Hepatocyte (in vitro differentiated cells): Measurements from ENCODE around the gene PLA2G4E.

Source experiments
- CTCF ChIP-seq: fragments of 200-600 bp; sonication (generic); IDR thresholded peaks from 2 replicates; pipeline ENCODE4 v1.5.1; 2016; ENCODE audit warnings: antibody characterized with exemption, mild to moderate bottlenecking; ENCODE audit not compliant: poor library complexity
- EZH2 ChIP-seq: fragments of 200-600 bp; sonication (generic); IDR thresholded peaks from 2 replicates; pipeline ENCODE4 v1.6.1; 2016; ENCODE audit warnings: antibody characterized with exemption, mild to moderate bottlenecking, borderline replicate concordance
- EZH2phosphoT487 ChIP-seq: fragments of 200-600 bp; sonication (generic); IDR thresholded peaks from one replicate; pipeline ENCODE4 v1.6.1; 2018; ENCODE audit warnings: antibody characterized with exemption, mild to moderate bottlenecking, low read depth, moderate library complexity; ENCODE audit not compliant: unreplicated experiment, severe bottlenecking

GRCh38 chr15:41933771-41934170 is 87.1 kb downstream of the PLA2G4E start:
- TF ChIP-seq EZH2 (no peak), CTCF (no peak), EZH2phosphoT487 (no peak)
